ENCODE data around the gene GYS2.
"Not testable (repeated sequence)": the region's sequence is repeated elsewhere in the genome, so short reads cannot be mapped to it uniquely, and the experiment has no call there.

Gene GYS2

GRCh38 chr12:21600196-21600595 lies 4.5 kb downstream of the GYS2 start:
- DNase-seq (ENCODE audit: low spot score): no peak

- DNase-seq (ENCODE audit: low spot score): no peak
These were observed 5.3 kb downstream of the GYS2 start for GRCh38 chr12:21599143-21599999.

- no peak for DNase-seq (ENCODE audit: low spot score)
These were observed 6.0 kb downstream of the GYS2 start for GRCh38 chr12:21598651-21599050.

DNA sequence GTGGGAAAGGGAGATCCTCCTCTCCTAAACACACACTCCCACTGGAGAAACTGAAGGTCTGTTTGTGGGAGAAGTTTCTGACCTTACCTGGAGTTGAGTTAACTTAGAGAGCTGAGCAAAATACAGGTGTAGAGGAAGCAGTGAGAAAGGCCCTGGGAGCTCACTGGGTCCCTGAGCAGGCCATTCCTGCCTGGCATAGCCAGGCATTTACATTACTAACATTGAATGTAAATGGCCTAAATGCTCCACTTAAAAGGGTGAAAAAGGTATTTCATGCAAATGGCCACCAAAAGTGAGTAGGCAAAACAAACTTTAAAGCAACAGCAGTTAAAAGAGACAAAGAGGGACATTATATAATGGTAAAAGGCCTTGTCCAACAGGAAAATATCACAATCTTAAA lies 9.3 kb downstream of the GYS2 start:
- DNase-seq (ENCODE audit: low spot score): not testable (repeated sequence)

DNA sequence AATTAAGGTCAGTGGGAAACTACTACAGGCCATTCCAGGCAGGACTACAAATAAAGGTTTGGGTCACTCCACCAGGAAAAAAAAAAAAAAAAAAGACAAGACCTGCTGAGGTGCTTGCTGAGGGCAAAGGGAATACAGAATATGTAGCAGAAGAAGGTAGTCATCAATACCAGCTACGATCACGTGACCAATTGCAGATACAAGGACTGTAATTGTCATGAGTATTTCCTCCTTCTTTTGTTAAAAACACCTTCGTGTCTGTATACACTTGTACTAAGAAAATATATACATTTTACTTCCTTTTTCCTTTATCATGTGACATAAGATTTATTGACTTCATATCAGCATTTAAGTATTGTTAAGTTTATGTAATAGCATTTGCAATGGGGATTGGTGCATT lies 19.2 kb downstream of the GYS2 start:
- DNase-seq (ENCODE audit: low spot score): no peak

GRCh38 chr12:21584403-21585182 lies 20.1 kb downstream of the GYS2 start:
- DNase-seq (ENCODE audit: low spot score): not testable (repeated sequence)

GRCh38 chr12:21583587-21583986 lies 21.1 kb downstream of the GYS2 start:
- no peak for DNase-seq (ENCODE audit: low spot score)

GRCh38 chr12:21580748-21581516 lies 23.7 kb downstream of the GYS2 start:
- DNase-seq (ENCODE audit: low spot score): no peak

- no peak for DNase-seq (ENCODE audit: low spot score)
These were observed 27.1 kb downstream of the GYS2 start for GRCh38 chr12:21577516-21577915.

- no peak for DNase-seq (ENCODE audit: low spot score)
These were observed 28.2 kb downstream of the GYS2 start for GRCh38 chr12:21576431-21576830.

DNA sequence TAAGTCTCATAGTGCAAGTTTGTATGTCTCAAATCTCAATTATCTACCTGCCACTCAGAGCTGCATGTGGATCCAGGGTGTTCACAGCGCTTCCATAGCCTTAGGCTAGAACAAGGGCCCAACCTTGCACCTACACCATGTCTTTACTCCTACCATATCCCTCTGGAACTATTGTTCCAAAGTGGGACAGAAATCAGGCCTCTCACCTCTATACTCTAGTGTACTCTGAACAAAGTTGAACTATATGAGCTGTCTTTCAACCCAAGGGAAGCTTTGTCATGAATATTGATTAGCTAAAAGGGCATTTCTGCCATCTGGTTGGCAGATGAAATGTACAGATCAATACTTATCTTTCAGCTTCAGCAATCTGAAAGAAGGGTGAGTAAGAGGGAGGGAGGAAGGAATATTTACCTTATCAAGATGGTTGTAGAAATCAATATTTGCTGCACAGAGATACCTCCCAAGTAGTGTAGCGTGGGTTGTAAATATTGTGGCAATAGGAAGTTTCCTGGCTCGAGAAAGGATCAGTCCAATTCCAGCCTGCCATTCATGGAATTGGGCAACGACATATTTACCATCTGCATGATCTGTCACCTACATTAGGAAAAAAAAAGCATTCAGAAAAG lies 30.8 kb downstream of the GYS2 start:
- DNase-seq (ENCODE audit: low spot score): no peak

- no peak for DNase-seq (ENCODE audit: low spot score)
These were observed 33.6 kb downstream of the GYS2 start for GRCh38 chr12:21571046-21571445.

- no peak for DNase-seq (ENCODE audit: low spot score)
These were observed 36.5 kb downstream of the GYS2 start for GRCh38 chr12:21568115-21568514.

DNA sequence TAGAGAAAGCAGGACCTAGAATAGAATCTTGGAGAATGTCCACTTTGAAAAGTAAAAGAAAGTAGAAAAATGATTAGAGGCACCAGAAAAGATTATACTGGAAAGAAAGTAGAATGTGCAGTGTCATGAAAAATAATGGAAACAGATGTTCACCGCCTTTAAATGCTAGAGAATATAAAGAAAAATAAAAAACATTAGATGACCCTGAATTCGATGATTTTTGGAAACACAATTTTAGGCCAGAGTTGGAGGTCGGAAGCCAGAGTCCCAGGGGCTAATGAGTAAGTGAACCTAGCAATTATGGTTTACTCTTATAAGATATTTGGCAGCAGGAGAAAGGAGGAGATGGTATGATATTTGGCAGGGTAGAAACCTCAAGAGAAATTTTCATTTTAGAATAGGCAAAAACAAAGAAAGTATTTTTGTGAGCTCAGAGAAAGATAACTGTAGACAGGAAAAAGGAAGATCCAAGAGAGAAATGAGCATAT lies 37.7 kb downstream of the GYS2 start:
- no peak for DNase-seq (ENCODE audit: low spot score)

GRCh38 chr12:21566223-21566906 lies 38.3 kb downstream of the GYS2 start:
- no peak for DNase-seq (ENCODE audit: low spot score)

- no peak for DNase-seq (ENCODE audit: low spot score)
These were observed 41.8 kb downstream of the GYS2 start for GRCh38 chr12:21562859-21563258.

DNA sequence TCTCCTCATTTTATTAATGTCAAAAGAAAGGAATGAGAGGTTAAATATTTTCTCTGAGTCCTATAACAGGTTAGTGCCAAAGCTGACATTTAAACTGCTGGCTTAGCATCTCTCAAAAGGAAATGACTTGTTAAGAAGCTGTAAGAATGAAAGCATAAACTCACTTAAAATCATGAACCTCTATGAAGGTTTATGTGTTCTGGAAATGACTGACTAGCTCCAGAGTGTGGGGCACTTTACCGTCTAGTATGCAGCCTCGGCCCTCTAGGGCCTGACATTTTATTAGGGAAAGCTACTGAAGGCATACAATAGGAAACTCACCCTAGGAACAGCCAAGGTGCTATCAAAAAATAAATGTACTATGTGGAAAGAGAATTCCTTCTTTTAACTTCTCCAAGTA lies 43.5 kb downstream of the GYS2 start:
- no peak for DNase-seq (ENCODE audit: low spot score)

- no peak for DNase-seq (ENCODE audit: low spot score)
These were observed 44.6 kb downstream of the GYS2 start for GRCh38 chr12:21559855-21560569.

- no peak for DNase-seq (ENCODE audit: low spot score)
These were observed 46.5 kb downstream of the GYS2 start for GRCh38 chr12:21558100-21558679.

DNA sequence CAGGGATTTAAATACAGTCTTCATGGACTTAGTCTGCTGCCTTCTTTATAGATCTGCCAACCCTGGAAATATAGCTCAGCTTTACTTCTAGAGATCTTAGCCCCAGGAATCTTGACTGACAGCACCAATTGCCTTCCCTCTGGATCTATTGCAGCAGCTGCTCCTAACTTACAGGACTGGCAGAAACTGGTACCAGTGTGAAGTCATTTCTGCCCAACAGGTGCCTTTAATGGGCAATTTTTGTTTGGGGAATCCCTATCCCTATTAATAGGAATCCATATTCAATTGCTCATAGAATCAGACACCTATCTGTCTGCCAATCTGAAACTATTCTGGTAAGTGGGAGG lies 51.3 kb downstream of the GYS2 start:
- DNase-seq (ENCODE audit: low spot score): no peak
